Measurements from ENCODE around the gene CFAP157.

Gene CFAP157

DNA sequence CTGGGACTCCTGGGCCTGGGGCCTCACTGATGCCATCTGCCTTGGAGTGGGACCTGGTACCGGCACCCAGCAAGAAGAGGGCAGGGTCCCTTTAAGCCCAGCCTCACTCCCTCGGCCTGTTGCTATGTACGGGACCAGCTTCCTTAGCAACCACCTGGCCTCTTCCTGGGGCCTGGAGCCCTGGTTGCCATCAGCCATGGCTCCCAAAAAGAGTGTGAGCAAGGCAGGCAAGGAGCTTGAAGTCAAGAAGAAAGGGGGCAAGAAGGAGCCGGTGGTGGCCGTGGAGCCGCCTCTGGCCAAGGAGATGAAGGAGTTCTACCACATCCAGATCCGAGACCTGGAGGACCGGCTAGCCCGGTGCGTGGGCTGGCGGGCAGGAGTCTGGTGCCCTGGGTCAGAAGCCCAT lies at the start of gene CFAP157:
Gene CFAP157, plus strand, starts transcription at position 153 of the 406 bp plus-strand sequence. Its CDS starts 44 bp downstream, at position 197.
- Histone ChIP-seq H3F3A (ENCODE audit: insufficient read depth) (no peaks in the 10 kb centered on the region), H3K9ac (ENCODE audit: low read length) (no peak within 1 kb of the TSS), H3K36me3 (ENCODE audit: low read length) (no peaks in the 10 kb centered on the region), H3K4me3 (ENCODE audit: insufficient read depth, low read length, poor library complexity, severe bottlenecking) (no peak within 1 kb of the TSS), H3K79me2 (ENCODE audit: insufficient read depth, low read length) (no peaks in the 10 kb centered on the region), H2AFZ (ENCODE audit: low read depth, low read length, severe bottlenecking) (no peak within 1 kb of the TSS), H3K27ac (ENCODE audit: low read depth, low read length) (no peak within 1 kb of the TSS), H3K9me3 (ENCODE audit: insufficient read depth, low read length) (no peaks in the 10 kb centered on the region; the same call in 1 of the 2 replicates), H3K4me2 (ENCODE audit: low read depth, low read length, poor library complexity, severe bottlenecking) (no peak within 1 kb of the TSS), H4K20me1 (ENCODE audit: low read depth, low read length) (no peaks in the 10 kb centered on the region), H3K9me2 (replicated peaks; ENCODE audit: insufficient read depth, low read length) (no peaks in the 10 kb centered on the region), H3K27me3 (ENCODE audit: low read length) (no peaks in the 10 kb centered on the region)
- TF ChIP-seq EZH2phosphoT487 (conservative IDR thresholded peaks at IDR 0.05; ENCODE audit: low read length) = no peak
- TF ChIP-seq, protein P1, sequence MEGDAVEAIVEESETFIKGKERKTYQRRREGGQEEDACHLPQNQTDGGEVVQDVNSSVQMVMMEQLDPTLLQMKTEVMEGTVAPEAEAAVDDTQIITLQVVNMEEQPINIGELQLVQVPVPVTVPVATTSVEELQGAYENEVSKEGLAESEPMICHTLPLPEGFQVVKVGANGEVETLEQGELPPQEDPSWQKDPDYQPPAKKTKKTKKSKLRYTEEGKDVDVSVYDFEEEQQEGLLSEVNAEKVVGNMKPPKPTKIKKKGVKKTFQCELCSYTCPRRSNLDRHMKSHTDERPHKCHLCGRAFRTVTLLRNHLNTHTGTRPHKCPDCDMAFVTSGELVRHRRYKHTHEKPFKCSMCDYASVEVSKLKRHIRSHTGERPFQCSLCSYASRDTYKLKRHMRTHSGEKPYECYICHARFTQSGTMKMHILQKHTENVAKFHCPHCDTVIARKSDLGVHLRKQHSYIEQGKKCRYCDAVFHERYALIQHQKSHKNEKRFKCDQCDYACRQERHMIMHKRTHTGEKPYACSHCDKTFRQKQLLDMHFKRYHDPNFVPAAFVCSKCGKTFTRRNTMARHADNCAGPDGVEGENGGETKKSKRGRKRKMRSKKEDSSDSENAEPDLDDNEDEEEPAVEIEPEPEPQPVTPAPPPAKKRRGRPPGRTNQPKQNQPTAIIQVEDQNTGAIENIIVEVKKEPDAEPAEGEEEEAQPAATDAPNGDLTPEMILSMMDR (IDR thresholded peaks at IDR 0.05; ENCODE audit: insufficient read depth, low read length, poor library complexity, severe bottlenecking) = no peak

DNA sequence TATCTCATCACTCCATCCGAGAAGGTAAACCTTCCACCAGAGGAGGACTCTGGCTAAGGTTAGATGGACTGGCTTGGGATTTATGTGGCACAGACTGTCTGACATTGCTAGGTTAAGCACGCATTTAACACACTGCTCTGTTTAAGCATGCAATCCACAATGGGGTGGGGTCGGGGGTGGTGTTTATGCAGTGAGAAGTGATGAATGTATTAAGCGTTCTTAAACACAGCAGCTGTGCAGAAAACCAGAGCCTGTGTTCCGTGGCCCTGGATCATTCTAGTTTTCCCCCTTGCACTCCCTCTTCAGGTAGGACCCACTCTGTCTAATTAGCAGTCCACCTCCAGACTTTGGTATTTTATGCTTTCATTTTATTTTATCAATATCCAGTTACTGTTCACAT lies 48.4 kb upstream of the CFAP157 start:
- TF ChIP-seq, protein P1 (IDR thresholded peaks at IDR 0.05; ENCODE audit: insufficient read depth, low read length, poor library complexity, severe bottlenecking) = no peak
- TF ChIP-seq EZH2phosphoT487 (conservative IDR thresholded peaks at IDR 0.05; ENCODE audit: low read length) = no peak
- Histone ChIP-seq H3K9ac (ENCODE audit: low read length) (no peak overlapping the region), H3F3A (ENCODE audit: insufficient read depth) (no peaks in the 10 kb centered on the region)

DNA sequence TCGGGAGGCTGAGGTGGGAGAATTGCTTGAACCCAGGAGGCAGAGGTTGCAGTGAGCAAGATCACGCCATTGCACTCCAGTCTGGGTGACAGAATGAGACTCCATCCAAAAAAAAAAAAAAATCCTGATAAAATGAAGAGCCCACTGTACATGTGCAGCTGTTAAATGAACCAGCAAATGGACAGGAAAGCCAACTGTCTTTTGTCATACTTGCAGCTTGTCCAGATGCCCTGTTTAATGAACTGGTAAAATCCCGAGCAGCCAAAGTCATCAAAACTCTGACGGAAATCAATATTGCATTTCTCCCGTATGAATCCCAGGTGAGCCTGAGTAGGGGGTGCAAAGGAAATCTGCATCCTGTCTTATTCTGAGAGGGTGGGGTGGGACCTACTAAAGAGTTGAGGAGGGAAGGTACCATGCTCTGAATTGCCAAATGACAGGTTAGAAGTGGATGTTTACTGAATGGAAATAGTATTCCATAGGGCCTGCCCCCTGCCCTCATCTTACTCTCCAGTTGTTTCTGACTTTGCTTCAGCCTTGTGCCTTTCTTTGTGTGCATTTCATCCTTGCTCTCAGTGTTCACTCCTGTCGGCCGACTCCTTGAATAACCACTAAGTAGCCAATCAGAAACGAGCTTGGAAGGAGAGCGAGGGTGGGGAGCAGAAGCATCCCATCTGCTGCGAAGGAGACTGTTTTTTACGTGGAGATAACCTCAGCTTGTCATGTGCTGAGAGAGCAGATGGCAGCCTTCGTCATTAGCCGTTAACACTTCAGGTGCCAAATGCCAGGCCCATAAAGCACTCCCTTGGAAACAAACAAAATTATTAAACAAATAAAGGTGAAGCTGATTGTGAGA lies 45.7 kb upstream of the CFAP157 start:
- TF ChIP-seq, protein P1 (IDR thresholded peaks at IDR 0.05; ENCODE audit: insufficient read depth, low read length, poor library complexity, severe bottlenecking) = no peak
- no peak for TF ChIP-seq EZH2phosphoT487 (conservative IDR thresholded peaks at IDR 0.05; ENCODE audit: low read length)
- H3K79me2 ChIP-seq (ENCODE audit: insufficient read depth, low read length) = no peaks in the 10 kb centered on the region
- H4K20me1 ChIP-seq (ENCODE audit: low read depth, low read length) = no peaks in the 10 kb centered on the region
- H3K27me3 ChIP-seq (ENCODE audit: low read length) = no peaks in the 10 kb centered on the region
- H3K9ac ChIP-seq (ENCODE audit: low read length) = no peak overlapping the region
- no peak overlapping the region for H3K4me3 ChIP-seq (ENCODE audit: insufficient read depth, low read length, poor library complexity, severe bottlenecking)
- no peak overlapping the region for H2AFZ ChIP-seq (ENCODE audit: low read depth, low read length, severe bottlenecking)
- H3K4me2 ChIP-seq (ENCODE audit: low read depth, low read length, poor library complexity, severe bottlenecking) = no peak overlapping the region
- H3K9me3 ChIP-seq (ENCODE audit: insufficient read depth, low read length) = no peaks in the 10 kb centered on the region
- no peaks in the 10 kb centered on the region for H3F3A ChIP-seq (ENCODE audit: insufficient read depth)
- no peaks in the 10 kb centered on the region for H3K36me3 ChIP-seq (ENCODE audit: low read length)
- no peak overlapping the region for H3K27ac ChIP-seq (ENCODE audit: low read depth, low read length)
- no peaks in the 10 kb centered on the region for H3K9me2 ChIP-seq (replicated peaks; ENCODE audit: insufficient read depth, low read length)

More for the DNA sequence above, 48.4 kb upstream of the CFAP157 start:
- H4K20me1 ChIP-seq (ENCODE audit: low read depth, low read length) = no peaks in the 10 kb centered on the region
- H3K9me2 ChIP-seq (replicated peaks; ENCODE audit: insufficient read depth, low read length) = no peaks in the 10 kb centered on the region
- H3K4me2 ChIP-seq (ENCODE audit: low read depth, low read length, poor library complexity, severe bottlenecking) = no peak overlapping the region
- H3K9me3 ChIP-seq (ENCODE audit: insufficient read depth, low read length) = no peaks in the 10 kb centered on the region
- no peaks in the 10 kb centered on the region for H3K27me3 ChIP-seq (ENCODE audit: low read length)
- H3K79me2 ChIP-seq (ENCODE audit: insufficient read depth, low read length) = no peaks in the 10 kb centered on the region
- H3K36me3 ChIP-seq (ENCODE audit: low read length) = no peaks in the 10 kb centered on the region
- H3K4me3 ChIP-seq (ENCODE audit: insufficient read depth, low read length, poor library complexity, severe bottlenecking) = no peak overlapping the region
- no peak overlapping the region for H2AFZ ChIP-seq (ENCODE audit: low read depth, low read length, severe bottlenecking)
- no peak overlapping the region for H3K27ac ChIP-seq (ENCODE audit: low read depth, low read length)

Measured in SU-DHL-6 (cell line).